HG03108 (cell line): ENCODE measurements around the gene TREML1.
"Not testable (repeated sequence)": the region's sequence is repeated elsewhere in the genome, so short reads cannot be mapped to it uniquely, and the experiment has no call there.

Experiments
- ATAC-seq: cut with Tn5 transposase; IDR thresholded peaks from one replicate; pipeline ENCODE4 v1.9.1; 2021; ENCODE audit warnings: moderate library complexity; ENCODE audit not compliant: unreplicated experiment

TREML1 gene

GRCh38 chr6:41153451-41153850 lies 696 bp downstream of the TREML1 start:
- ATAC-seq, result no peak

DNA sequence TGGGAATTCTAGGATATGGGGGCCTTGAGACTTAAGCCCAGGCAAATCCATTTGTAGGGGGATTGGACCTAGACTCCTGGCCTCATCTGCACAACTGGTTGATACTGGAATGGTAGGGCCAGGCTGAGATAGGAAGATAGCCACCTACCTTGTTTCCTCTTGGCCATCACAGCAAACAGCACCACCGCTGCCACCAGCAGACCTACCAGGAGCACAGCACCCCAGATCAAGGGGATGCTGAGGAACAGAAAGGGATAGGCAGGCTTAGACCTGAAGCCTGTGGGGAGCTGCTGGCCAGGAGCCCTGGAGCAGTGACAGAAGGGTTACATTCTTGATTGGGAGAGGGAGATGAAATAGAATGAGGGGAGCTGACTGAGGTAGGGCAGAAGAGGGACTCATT lies 3.5 kb downstream of the TREML1 start:
- ATAC-seq, result no peak

- ATAC-seq, result no peak
Measured at GRCh38 chr6:41147917-41148316, 6.2 kb downstream of the TREML1 start.

GRCh38 chr6:41136911-41137310 lies 17.2 kb downstream of the TREML1 start:
- no peak for ATAC-seq

DNA sequence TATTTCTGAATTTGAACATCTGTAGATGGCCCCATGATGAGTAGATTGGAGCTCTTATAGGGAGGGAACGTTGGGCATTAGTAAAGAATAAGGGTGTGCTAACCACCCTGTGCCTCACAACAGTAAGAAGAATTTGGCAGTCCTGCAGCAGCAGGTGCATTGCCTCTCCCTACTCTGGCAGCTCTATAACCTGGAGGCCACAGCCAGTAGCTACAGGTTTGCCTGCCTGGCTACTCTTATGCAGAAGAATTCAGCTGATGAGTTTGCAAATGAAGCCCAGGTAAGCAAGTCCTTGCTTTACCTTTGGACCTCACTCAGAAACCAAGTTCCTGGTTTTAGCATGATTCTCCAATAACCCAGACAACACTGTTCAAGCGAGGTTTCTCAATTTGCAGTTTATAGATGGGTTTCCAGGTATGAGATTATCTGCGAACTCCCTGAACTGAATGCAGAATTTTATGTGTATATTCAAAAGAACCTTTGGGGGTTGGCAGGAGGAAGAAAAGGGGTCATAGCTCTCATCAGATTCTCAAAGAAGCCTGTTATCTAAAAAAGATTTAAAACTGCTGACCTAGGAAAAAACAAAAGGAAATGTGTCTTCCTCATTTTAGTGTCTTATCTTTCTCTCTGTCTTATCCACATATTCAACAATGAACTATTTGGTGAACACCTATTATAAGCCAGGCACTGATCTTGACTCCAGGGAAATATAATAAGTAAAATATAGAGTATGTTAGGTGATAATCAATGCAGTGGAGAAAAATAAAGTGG lies 18.9 kb downstream of the TREML1 start:
- ATAC-seq, result no peak

DNA sequence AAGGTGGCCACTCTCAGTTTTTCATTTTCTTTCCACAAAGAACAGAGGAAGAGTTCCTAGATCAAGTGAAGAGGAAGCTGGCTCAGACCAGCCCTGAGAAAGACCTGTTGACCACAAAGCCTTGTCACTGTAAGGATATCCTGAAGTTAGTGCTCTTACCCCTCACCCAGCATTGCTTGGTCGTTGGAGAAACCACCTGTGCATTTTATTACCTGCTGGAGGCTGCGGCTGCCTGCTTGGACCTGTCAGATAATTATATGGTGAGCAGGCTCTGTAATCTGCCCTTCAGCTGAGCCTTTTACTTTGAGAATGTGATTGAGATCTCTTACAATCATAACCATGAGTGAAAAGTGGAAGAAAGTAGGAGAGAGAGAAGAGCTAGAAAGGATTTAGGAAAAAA lies 21.9 kb downstream of the TREML1 start:
- ATAC-seq, result no peak

DNA sequence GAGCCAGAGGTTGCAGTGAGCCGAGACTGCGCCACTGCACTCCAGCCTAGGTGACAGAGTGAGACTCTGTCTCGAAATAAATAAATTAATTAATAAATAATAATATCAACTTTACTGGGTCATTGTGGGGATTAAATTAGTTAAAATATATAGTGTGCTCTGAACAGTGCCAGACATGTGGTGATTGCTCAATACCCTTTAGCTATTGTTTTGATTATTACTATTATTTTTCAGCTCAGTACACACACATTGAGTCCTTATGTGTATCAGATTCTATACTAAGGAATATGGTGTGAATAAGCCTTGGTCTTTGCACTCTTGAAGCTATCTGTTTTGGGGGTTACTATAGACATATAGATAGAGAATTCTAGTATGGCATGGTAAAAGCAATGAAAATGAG lies 28.9 kb downstream of the TREML1 start:
- ATAC-seq, result no peak

DNA sequence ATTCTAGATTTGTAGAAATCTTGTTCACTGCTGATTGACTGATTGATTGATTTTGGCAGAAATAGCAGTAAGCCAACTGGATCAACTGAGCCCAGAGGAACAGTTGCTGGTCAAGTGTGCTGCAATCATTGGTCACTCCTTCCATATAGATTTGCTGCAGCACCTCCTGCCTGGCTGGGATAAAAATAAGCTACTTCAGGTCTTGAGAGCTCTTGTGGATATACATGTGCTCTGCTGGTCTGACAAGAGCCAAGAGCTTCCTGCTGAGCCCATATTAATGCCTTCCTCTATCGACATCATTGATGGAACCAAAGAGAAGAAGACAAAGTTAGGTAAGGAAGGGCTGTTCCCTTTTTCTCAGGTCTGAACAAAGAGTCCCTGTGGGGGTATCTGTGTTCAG lies 31.2 kb downstream of the TREML1 start:
- ATAC-seq, result no peak

GRCh38 chr6:41122373-41122772 lies 31.8 kb downstream of the TREML1 start:
- no peak for ATAC-seq

- ATAC-seq, result no peak
Measured at GRCh38 chr6:41120058-41120457, 34.1 kb downstream of the TREML1 start.

- ATAC-seq, result no peak
Measured at GRCh38 chr6:41119508-41119907, 34.6 kb downstream of the TREML1 start.

- ATAC-seq, result not testable (repeated sequence)
Measured at GRCh38 chr6:41115027-41115426, 39.1 kb downstream of the TREML1 start.

DNA sequence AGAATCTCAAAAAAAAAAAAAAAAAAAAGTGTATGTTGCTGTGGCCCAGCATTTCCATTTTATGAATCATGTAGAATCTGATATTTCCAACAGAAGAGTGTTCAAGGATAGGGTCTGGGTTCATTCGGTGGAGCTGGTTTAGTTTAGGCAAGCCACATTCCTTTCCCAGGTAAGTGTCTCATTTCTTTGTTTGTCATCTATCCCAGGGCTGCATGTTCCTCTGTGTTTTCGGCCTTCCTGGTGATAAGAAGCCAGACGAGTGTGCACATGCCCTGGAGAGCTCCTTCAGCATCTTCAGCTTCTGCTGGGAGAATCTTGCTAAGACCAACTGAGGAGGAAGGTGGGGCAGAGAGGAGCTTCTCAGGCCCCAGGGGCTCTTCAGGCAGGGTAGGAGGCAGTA lies 43.1 kb downstream of the TREML1 start:
- no peak for ATAC-seq

- no peak for ATAC-seq
Measured at GRCh38 chr6:41103847-41104246, 50.3 kb downstream of the TREML1 start.

GRCh38 chr6:41100871-41101287 lies 53.3 kb downstream of the TREML1 start:
- no peak for ATAC-seq
